SU-DHL-6 (cell line): ENCODE results near the gene ECT2.

ENCODE experiments used
- H2AFZ ChIP-seq: fragments of 200-600 bp; sonication (generic); 2 replicates; pipeline ENCODE4 v1.6.1; 2014; ENCODE audit warnings: low read depth, mild to moderate bottlenecking, moderate library complexity, mixed read lengths, antibody characterized with exemption, low read length; ENCODE audit not compliant: severe bottlenecking
- H3F3A ChIP-seq: fragments of 200-600 bp; shearing (Covaris generic); 2 replicates; pipeline ENCODE4 v1.6.0; 2016; ENCODE audit warnings: antibody characterized with exemption, mild to moderate bottlenecking; ENCODE audit not compliant: insufficient read depth
- H3K27ac ChIP-seq: fragments of 200-600 bp; sonication (generic); 2 replicates; pipeline ENCODE4 v1.5.1; 2016; ENCODE audit warnings: low read depth, mild to moderate bottlenecking, low read length, moderate library complexity, mixed read lengths
- H3K27me3 ChIP-seq: fragments of 200-600 bp; sonication (generic), shearing (Covaris generic); 2 replicates; pipeline ENCODE4 v1.6.0; 2014; ENCODE audit warnings: mild to moderate bottlenecking, low read length
- H3K36me3 ChIP-seq: fragments of 200-600 bp; sonication (generic); 2 replicates; pipeline ENCODE4 v1.6.1; 2014; ENCODE audit warnings: mild to moderate bottlenecking, low read length, mixed read lengths
- H3K4me2 ChIP-seq: fragments of 300-600, 200-600 bp; shearing (Covaris generic), sonication (generic); 2 replicates; pipeline ENCODE4 v1.6.0; 2014; ENCODE audit warnings: low read length, low read depth, mild to moderate bottlenecking; ENCODE audit not compliant: poor library complexity, severe bottlenecking
- H3K4me3 ChIP-seq: fragments of 200-600 bp; sonication (generic); 2 replicates; pipeline ENCODE4 v1.5.1; 2014; ENCODE audit warnings: antibody characterized with exemption, low read length, mild to moderate bottlenecking, mixed read lengths; ENCODE audit not compliant: insufficient read depth, poor library complexity, severe bottlenecking
- H3K79me2 ChIP-seq: fragments of 200-600 bp; sonication (generic); 2 replicates; pipeline ENCODE4 v1.6.1; 2014; ENCODE audit warnings: mild to moderate bottlenecking, low read length, moderate library complexity; ENCODE audit not compliant: insufficient read depth
- H3K9ac ChIP-seq: fragments of 200-600 bp; sonication (generic); 2 replicates; pipeline ENCODE4 v1.7.0; 2014; ENCODE audit warnings: mild to moderate bottlenecking, low read length
- H3K9me2 ChIP-seq: fragments of 200-600 bp; sonication (generic); replicated peaks from 2 replicates; pipeline ENCODE4 v1.6.1; 2014; ENCODE audit warnings: low read length; ENCODE audit not compliant: insufficient read depth
- H3K9me3 ChIP-seq: fragments of 200-600 bp; sonication (generic); 2 replicates; pipeline ENCODE4 v1.6.1; 2014; ENCODE audit warnings: low read length, mixed read lengths; ENCODE audit not compliant: insufficient read depth
- H4K20me1 ChIP-seq: fragments of 200-600 bp; sonication (generic); 2 replicates; pipeline ENCODE4 v1.6.1; 2014; ENCODE audit warnings: low read depth, mild to moderate bottlenecking, antibody characterized with exemption, low read length, moderate library complexity, mixed read lengths
- EZH2phosphoT487 ChIP-seq: fragments of 200-600 bp; sonication (generic), shearing (Covaris generic); conservative IDR thresholded peaks from 2 replicates; pipeline ENCODE4 v1.6.1; 2018; ENCODE audit warnings: mild to moderate bottlenecking, antibody characterized with exemption, low read length, moderate library complexity, mixed read lengths
- TF ChIP-seq, protein P1 (sequence below): fragments of 200-600 bp; sonication (generic); IDR thresholded peaks from one replicate; pipeline ENCODE4 v1.5.1; 2017; ENCODE audit warnings: antibody characterized with exemption, mild to moderate bottlenecking, low read length, moderate library complexity; ENCODE audit not compliant: insufficient read depth, poor library complexity, severe bottlenecking

The ECT2 gene

DNA sequence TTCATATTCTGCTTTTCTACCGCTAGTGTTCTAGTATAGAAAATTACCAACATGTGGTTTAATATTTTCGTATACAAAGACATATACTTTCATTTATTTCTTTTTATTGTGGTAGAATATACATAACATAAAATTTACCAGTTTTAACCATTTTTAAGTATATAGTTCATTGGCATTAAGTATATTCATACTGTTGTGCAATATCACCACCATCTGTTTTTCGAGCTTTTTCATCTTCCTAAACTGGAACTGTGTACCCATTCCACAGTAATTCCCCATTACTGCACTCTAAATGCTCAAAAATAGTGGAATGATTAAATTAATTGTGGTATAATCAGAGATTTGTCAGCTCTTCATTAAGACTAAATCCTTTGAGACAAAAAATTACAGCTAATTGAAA lies 62.9 kb downstream of the ECT2 start:
- H2AFZ ChIP-seq = no peak overlapping the region
- no peaks in the 10 kb centered on the region for H3K9me2 ChIP-seq
- H3K27me3 ChIP-seq = no peaks in the 10 kb centered on the region
- H3K36me3 ChIP-seq = peaks cover 75% of the 10 kb centered on the region; the same call in 1 of the 2 replicates
- H3F3A ChIP-seq = peaks cover 5% of the 10 kb centered on the region; the same call in 1 of the 2 replicates
- H3K27ac ChIP-seq = no peak overlapping the region
- TF ChIP-seq EZH2phosphoT487 = no peak
- TF ChIP-seq, protein P1, sequence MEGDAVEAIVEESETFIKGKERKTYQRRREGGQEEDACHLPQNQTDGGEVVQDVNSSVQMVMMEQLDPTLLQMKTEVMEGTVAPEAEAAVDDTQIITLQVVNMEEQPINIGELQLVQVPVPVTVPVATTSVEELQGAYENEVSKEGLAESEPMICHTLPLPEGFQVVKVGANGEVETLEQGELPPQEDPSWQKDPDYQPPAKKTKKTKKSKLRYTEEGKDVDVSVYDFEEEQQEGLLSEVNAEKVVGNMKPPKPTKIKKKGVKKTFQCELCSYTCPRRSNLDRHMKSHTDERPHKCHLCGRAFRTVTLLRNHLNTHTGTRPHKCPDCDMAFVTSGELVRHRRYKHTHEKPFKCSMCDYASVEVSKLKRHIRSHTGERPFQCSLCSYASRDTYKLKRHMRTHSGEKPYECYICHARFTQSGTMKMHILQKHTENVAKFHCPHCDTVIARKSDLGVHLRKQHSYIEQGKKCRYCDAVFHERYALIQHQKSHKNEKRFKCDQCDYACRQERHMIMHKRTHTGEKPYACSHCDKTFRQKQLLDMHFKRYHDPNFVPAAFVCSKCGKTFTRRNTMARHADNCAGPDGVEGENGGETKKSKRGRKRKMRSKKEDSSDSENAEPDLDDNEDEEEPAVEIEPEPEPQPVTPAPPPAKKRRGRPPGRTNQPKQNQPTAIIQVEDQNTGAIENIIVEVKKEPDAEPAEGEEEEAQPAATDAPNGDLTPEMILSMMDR = no peak
- no peaks in the 10 kb centered on the region for H3K9me3 ChIP-seq
- H3K4me3 ChIP-seq = no peak overlapping the region
- no peak overlapping the region for H3K4me2 ChIP-seq
- peaks cover 8% of the 10 kb centered on the region; the same call in 1 of the 2 replicates for H4K20me1 ChIP-seq
- no peaks in the 10 kb centered on the region for H3K79me2 ChIP-seq
- no peak overlapping the region for H3K9ac ChIP-seq

DNA sequence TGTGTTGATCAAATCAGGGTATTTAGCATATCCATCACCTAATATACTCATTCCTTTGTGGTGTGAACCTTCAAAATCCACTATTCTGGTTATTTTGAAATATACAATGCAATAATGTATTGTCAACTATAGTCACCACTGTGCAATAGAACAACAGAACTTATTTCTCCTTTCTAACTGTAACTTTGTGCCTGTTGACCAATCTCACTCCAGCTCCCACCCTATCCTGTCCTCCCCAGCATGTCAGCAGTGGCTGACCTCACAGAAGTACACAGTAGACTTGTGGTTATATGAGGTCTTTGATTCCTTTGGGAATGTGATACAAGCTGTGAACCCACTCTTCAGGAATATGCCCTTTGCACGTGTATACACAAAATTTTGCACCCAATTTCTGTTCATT lies 64.2 kb downstream of the ECT2 start:
- H4K20me1 ChIP-seq = peaks cover 8% of the 10 kb centered on the region; the same call in 1 of the 2 replicates
- H3F3A ChIP-seq = peaks cover 5% of the 10 kb centered on the region; the same call in 1 of the 2 replicates
- H3K27ac ChIP-seq = no peak overlapping the region
- no peaks in the 10 kb centered on the region for H3K9me3 ChIP-seq
- no peak overlapping the region for H3K4me2 ChIP-seq
- H3K9ac ChIP-seq = no peak overlapping the region
- TF ChIP-seq, protein P1 = no peak
- no peak for TF ChIP-seq EZH2phosphoT487
- H3K4me3 ChIP-seq = no peak overlapping the region
- no peaks in the 10 kb centered on the region for H3K9me2 ChIP-seq
- no peaks in the 10 kb centered on the region for H3K27me3 ChIP-seq
- peaks cover 76% of the 10 kb centered on the region for H3K36me3 ChIP-seq
- no peaks in the 10 kb centered on the region for H3K79me2 ChIP-seq
- no peak overlapping the region for H2AFZ ChIP-seq

DNA sequence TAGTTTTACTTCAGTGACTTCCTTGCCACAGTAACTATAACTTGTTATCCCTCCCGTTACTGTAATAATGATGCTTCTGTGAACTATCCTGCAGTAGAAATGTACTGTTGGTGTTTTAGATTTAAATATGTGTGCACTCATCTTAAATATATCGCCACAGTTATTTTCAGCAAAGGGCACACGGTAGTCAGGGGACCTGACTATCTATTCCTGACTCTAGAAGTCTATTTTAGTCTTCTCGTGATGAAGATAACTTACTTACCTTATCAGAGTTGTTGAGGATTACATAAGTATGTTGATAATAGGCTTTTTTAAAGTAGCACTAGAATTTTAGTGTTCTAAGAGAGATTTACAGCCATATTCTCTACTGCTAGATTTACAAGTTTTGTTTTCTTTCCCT lies 65.3 kb downstream of the ECT2 start:
- Histone ChIP-seq H3K4me2 (no peak overlapping the region), H3F3A (peaks cover 5% of the 10 kb centered on the region; the same call in 1 of the 2 replicates), H3K9me3 (no peaks in the 10 kb centered on the region), H3K27ac (no peak overlapping the region), H4K20me1 (peaks cover 6% of the 10 kb centered on the region; the same call in 1 of the 2 replicates), H2AFZ (no peak overlapping the region), H3K9ac (no peak overlapping the region), H3K79me2 (no peaks in the 10 kb centered on the region), H3K27me3 (no peaks in the 10 kb centered on the region), H3K36me3 (peaks cover 76% of the 10 kb centered on the region), H3K4me3 (no peak overlapping the region), H3K9me2 (no peaks in the 10 kb centered on the region)
- no peak for TF ChIP-seq EZH2phosphoT487
- TF ChIP-seq, protein P1 = no peak
